HG03045 (cell line): ENCODE data around the gene SPAG16.
"Not testable (repeated sequence)": the region's sequence is repeated elsewhere in the genome, so short reads cannot be mapped to it uniquely, and the experiment has no call there.

Experiments used
- ATAC-seq: cut with Tn5 transposase; IDR thresholded peaks from one replicate; pipeline ENCODE4 v1.9.1; 2021; ENCODE audit warnings: mild to moderate bottlenecking, moderate library complexity; ENCODE audit not compliant: unreplicated experiment

SPAG16 gene

DNA sequence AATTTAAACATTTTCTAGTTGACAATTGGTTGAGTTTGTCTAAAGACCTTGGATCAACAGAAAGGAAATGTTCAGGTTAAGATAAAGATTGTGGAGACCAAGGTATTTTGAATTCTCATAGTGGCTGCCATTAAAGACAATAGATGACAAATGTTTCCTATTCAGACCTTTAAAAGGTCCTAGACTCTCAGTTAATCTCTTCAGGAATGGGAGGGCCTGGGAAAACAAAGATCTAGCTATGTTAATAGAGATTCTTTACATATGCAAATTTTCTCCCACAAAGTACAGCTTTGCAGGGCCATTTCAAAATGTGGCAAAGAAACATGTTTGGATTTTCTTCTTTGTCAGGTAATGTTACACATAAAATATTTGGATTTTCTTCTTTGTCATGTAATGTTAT is 403.9 kb downstream of the SPAG16 start:
- ATAC-seq, result no peak

DNA sequence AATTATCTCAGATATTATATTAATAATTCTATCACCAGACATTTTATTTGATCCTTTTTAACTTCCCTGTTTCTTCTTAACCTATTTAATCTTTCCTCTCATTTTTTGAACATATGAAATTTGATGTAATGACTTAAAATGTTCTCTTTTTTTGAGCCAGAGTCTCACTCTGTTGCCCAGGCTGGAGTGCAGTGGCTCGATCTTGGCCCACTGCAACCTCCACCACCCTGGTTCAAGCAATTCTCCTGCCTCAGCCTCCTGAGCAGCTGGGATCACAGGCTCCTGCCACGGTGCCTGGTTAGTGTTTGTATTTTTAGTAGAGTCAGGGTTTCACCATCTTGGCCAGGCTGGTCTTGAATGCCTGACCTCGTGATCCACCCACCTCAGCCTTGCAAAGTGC is 404.6 kb downstream of the SPAG16 start:
- not testable (repeated sequence) for ATAC-seq

DNA sequence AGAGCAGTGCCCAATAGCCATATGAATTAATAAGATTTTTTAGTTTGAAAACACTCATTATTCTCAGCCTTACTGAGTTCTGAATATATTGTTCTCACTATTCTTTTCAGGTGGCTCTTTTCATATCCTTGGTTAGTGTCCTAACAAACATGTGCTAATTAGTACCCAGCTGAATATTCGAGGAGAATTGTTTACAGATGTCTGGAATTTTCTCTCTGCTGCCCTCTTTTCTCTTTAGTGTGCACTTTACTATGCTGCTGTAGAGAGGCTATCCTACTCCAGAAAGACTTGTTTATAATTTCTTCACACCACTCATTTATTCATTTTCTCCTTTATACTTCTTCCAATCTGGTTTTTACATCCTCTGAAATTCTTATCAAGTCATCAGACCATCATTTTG is 405.3 kb downstream of the SPAG16 start:
- ATAC-seq, result no peak

DNA sequence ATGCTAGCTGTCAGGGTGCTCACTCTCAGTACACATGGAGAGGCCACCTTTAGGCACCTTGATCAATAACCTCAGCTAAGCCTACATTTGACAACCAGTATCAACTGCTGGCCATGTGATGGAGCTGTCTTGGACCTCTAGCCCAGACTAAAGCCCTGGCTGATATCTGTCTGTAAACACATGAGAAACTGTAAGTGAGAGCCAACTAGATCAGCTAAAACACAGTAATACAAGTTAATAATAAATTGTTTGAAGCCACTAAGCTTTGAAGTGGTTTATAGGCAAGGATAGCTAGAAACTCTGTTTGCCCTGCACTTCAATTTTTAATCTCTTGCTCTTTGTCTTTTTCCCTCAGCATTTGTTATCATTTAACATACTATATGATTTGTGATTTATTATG is 407.1 kb downstream of the SPAG16 start:
- no peak for ATAC-seq

DNA sequence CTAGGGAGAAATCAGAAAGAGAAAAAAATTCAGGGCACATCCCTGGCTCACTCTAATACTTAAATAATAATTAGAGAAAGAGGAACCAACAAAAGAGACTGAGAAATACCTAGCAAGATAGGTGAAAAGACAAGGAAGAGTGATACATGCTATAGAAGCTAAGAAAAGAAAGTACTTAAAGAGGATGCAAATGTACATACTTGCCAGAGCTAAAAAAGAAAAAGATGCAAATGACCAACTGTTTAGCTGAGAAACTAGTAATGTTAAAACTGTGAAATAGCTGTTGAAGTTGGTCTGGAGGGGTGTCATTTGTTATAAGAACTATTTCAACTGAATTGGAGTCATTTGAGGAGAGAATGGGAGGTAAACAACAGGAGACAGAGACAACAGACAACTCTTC is 412.2 kb downstream of the SPAG16 start:
- no peak for ATAC-seq

DNA sequence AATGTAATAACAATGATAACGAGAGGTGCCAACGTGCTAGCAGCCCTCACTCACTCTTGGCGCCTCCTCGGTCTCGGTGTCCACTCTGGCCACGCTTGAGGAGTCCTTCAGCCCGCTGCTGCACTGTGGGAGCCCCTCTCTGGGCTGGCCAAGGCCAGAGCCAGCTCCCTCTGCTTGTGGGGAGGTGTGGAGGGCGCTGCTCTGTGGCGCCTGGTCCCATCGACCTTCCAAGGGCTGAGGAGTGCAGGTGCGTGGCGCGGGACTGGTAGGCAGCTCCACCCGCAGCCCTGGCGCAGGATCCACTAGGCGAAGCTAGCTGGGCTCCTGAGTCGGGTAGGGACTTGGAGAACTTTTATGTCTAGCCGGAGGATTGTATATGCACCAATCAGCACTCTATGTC is 417.1 kb downstream of the SPAG16 start:
- not testable (repeated sequence) for ATAC-seq

DNA sequence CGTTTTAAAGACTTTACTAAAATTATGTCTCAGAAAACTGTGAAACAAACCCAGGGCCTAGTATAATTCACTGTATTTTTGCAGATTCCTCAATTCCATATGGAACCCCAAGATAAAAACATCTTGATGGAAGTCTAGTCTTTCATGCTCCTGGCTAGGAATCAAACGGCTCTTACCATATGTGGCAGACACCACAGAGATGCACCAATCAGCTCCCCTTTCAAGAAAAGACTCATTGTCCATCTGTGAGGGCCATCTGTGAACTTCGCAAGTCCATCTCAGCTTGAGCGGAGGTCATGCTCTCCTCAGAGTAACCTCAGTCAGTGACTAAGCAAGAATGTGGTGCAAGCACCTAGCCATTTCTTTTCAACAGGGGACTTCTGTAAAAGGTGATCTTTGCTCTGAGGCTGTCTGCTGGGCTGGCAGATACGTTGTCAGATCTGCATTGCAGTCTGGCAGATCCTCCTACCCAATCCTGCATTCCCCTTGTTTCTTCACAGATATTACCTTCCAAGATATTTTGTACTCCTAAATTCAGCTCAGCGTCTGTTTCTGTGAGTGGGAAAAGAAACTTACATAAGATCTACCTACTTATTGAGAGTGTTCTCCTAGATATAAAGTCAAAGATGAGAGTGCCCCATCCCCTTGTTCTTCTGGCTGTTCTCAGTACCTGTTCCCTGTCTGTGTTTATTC is 419.3 kb downstream of the SPAG16 start:
- ATAC-seq, result no peak

DNA sequence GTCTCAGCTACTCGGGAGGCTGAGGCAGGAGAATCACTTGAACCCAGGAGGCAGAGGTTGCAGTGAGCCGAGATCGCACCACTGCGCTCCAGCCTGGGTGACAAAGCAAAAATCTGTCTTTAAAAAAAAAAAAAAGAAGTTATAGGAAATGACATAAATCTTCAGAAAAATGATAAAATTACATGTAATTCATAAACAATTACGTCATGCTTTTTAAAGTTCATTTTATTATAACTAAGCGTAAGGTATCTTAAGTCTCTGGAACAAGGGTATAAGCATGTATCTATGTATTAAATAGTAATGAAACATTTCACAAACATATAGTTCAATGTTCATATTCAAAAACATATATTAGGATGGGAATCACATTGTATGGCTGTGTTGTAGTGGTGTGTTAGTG is 425.9 kb downstream of the SPAG16 start:
- no peak for ATAC-seq

DNA sequence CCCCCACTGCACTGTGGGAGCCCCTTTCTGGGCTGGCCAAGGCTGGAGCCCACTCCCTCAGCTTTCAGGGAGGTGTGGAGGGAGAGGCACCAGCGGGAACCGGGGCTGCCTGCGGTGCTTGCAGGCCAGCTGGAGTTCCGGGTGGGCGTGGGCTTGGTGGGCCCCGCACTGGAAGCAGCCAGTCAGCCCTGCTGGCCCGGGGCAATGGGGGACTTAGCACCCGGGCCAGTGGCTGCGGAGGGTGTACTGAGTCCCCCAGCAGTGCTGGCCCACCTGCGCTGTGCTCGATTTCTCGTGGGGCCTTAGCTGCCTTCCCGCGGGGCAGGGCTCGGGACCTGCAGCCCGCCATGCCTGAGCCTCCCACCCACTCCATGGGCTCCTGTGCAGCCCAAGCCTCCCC is 434.1 kb downstream of the SPAG16 start:
- not testable (repeated sequence) for ATAC-seq

DNA sequence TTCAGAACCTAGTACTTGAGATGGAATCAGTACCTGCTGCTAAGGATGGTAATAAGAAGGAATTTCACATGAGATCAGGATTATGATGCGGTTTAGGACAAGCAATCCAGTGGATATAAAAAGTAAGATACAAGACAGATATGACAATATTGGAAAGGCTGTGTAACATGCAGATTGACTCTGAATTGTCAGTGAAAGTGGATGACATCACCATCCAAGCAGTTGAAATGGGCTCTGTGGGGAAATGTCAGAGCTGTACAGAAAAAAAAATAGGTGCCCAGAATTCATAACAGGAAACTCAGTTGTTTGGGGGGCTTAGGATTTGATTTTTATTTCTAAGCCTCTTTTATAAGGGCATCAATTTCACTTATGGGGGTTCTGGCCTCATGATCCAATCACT is 438.3 kb downstream of the SPAG16 start:
- no peak for ATAC-seq

DNA sequence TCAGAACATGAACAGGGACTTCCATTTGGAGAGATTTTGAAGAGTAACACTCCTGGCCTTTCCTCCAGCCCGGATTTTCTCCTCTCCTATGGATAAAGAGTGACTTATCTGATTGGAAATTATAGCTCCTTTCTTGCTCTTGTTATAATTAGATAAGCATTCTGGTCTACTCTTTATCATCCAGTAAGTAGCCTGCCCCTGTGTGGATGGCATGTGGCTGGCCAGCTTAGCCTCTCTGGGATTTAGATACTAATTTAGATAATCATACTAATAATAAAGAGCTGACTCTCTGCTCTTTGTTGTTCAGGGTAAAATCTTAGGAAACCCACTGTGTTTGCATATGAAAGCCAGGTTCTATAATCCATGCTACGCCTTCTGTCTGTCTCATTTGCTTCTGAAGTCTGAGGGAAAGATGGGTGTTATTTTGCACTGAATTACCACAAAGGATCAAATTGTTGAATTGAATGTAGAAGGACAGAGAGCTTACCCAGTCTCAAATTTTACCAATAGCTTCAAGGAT is 438.8 kb downstream of the SPAG16 start:
- ATAC-seq, result no peak

DNA sequence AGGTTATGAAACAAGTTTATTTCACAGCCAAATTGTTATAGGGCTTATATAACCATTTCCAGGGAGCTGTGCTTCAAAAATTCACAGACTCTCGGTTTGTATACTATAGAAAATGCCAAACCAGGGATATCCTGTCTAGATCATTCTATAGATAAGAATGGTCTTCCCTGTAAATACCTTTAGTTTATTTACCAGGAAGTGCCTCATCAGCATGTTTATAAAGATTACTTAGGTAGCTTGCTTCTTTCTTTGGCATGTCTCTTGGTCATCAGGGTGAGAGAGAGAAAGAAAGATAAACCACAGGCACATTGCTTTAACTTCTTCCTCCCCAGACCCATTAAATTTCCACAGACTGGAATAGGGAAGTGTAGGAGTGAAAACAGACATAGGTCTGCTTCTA is 439.4 kb downstream of the SPAG16 start:
- ATAC-seq, result no peak

DNA sequence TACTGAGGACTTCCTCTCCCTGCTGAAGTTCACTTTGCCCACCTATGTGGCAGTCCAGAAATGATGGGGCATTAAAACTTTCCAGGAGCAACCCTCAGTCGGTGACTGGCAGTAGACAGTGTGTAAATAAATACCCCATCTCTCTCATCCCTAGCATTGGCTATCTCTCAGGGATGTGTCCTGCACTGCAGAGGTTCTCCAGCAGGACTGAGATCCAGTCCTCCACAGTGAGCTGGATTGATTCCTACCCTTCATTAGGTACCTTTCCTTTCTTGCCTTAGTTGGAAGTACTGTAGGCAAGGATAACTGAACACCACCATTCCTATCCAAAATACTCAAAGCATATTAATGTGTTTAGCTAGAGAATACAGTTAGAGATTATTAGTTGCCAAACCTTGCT is 441.8 kb downstream of the SPAG16 start:
- ATAC-seq, result no peak

DNA sequence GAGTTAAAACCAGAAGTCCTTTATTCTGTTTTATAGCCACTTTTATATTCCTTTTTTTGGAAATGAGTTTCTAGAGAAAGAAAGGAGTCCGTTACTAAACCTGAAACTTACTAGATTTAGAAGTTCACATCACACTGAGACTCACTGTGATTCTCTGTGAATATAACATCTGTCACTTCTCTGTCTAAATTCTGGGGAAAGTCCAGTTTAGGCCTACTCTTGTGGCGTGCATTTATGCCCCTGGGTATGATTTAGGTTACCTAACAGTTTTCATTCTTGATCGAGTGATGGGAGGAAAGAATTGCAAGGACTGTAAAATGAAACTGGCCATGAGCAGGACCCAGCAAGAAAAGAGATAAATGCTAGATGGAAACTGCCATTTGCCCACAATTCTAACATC is 449.6 kb downstream of the SPAG16 start:
- ATAC-seq, result peak; percentile 93

DNA sequence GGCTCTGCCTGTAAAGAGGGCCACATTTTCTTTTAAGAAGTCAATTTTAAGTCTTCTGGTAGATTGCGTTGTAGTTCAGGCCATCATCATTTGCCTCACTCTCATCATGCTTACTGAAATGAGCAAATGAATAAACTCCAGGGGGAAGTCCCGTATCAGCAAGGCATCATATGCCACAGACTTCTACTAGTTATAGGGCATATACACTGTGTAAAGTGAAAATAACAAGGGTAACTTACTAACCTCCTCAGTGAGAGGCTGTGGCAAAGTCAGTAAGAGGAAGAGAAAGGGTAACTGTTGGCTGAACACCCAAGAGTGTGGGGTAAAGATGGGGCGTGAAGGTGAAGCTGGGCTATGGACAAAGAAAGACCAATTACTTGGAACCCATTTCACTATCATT is 456.2 kb downstream of the SPAG16 start:
- ATAC-seq, result peak; percentile 86

DNA sequence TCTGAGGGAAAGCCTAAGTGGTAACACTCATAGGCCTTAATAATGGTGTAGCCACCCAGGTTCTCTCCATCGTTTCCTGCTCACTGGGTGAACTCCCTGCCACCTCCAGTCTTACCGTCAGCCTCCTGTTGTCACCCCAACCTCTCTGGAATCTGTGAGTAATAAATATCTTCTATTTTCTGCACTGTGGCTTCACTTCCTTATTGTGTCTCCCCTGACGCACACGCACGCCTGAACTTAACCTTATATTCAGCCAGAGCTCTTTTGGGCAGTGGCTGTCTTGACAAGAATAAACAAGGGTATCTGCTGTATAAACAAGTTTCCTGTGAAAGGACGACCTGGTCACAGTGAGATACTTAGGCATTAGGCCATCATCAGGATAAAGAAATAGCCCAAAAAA is 467.2 kb downstream of the SPAG16 start:
- peak; percentile 90 for ATAC-seq

DNA sequence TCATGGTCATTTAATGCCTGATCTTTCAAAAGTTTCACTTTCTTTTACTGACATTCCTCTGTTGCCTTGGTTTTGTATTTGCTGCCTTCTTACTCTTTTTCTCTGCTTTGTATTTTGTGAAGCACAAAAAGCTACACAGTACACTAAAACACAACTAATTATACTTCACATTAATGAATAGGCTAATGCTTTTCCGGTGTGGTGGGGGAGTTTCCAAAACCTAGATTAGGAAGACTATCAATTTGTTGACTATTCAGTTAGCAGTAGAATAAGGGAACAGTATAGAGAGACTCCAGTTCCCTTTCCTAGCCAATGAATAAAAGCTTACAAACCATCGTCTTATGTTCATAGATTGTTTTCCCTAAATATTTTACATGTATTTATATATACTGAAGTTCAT is 468.3 kb downstream of the SPAG16 start:
- no peak for ATAC-seq

DNA sequence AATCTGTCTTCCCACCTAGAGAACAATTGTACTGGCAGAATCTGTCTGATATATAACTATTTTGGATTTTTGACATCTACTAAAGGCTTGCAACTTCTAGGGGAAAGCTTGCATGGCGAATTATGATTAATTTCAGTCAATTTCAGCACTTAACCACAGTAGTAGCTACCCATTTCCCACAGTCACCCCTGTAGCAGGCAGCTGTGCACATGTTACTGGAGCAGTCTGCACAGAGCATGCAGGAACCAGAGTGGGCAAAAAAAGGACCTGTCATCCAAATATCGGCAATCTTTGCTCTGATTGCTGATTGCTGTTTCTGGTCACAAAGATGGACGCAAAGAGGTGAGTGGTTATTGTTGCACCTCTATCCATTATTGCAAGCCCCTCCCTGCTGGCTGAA is 473.3 kb downstream of the SPAG16 start:
- no peak for ATAC-seq

DNA sequence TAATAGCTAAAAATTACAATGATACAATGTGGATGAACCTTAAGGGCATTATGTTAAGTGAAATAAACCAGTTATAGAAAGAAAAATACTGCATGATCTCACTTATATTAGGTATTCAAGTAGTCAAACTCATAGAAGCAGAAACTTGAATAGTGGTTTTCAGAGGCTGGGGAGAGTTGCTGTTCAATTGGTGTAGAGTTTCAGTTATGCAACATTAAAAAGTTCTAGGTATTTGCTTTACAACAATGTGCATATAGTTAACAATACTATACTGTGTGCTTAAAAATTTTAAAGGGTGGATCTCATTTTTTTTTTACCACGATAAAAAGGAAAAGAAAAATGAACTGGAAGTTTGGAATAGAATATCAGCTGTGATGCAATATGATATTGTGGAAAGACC is 479.1 kb downstream of the SPAG16 start:
- ATAC-seq, result no peak

DNA sequence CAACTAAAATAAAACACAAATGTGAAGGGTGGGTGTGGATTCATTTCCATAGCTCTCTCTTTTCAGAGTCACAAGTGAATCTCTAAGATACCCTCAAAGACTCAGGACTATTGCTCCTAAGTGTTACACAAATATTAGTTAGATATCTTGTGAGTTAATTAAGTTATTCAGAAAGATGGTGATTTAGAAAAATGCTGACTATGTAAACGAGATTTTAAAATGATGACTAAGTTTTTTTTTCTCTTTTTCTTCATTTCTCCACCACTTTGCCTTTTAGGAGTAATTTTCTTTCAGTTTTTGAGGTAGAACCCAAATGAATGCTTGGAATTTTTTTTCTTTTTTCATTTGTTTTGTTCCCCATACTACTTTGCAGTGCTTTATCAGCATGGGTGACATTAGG is 479.7 kb downstream of the SPAG16 start:
- ATAC-seq, result no peak

DNA sequence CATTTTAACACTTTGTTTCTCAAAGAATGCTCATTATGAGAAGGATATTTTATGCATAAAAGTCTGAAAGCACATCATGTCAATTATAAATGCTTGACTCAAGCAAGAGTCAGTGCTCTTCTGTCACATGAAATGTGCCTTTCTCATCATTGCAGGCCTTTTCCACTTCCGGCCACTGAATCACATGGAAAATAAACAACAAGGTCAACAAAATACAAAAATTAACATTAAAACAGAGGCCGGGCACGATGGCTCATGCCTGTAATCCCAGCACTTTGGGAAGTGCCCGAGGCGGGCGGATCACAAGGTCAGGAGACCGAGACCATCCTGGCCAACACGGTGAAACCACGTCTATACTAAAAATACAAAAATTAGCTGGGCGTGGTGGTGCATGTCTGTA is 480.6 kb downstream of the SPAG16 start:
- no peak for ATAC-seq

DNA sequence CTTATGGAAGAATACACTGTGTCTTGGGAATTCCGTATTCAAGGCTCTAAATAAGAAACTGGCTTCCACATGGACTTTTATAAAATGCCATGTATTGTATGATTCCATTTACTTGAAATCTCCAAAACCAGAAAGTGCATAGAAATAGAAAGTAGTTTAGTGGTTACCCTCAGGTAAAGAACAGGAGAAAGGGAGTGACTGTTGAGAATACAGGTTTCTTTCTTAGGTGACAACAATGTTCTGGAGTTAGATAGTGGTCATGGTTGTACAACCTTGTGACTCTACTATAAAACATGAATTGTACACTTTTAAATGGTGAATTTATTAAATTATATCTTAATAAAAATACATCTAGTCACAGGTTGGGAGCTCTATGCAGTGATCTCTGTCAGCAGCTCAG is 481.8 kb downstream of the SPAG16 start:
- ATAC-seq, result peak; percentile 40

DNA sequence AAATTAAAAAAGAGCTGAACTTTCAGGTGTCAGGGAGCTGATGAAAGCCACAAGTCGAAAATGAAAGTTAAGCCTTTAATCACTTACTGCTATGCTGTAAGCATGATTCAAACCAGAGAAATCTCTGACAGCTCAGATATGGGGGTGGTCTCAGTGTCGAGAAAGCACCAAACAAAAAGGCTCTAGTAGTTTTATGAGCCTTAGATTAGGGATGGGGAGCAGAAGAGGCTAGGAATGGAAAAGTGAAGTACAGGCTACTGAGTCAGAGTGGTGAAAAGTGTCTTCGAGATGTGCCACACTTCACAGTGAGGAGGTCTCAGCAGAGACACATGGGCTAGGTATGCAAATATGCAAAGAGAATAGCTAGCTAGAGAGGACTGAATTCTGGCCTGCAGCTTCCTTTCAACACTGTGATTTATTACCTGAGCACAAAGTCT is 482.2 kb downstream of the SPAG16 start:
- peak; percentile 96 for ATAC-seq
